Urothelium cell line (cell line): ENCODE data around the gene LDHD.

ENCODE experiments used
- DNase-seq: peaks from one replicate; pipeline ENCODE4 v3.0.0; 2011; ENCODE audit warnings: low spot score, mixed read lengths
- FAIRE-seq: peaks from 2 replicates; lab custom pipeline; 2011; peaks lifted over from hg19 to GRCh38; lab: Jason Lieb, UNC

LDHD gene

DNA sequence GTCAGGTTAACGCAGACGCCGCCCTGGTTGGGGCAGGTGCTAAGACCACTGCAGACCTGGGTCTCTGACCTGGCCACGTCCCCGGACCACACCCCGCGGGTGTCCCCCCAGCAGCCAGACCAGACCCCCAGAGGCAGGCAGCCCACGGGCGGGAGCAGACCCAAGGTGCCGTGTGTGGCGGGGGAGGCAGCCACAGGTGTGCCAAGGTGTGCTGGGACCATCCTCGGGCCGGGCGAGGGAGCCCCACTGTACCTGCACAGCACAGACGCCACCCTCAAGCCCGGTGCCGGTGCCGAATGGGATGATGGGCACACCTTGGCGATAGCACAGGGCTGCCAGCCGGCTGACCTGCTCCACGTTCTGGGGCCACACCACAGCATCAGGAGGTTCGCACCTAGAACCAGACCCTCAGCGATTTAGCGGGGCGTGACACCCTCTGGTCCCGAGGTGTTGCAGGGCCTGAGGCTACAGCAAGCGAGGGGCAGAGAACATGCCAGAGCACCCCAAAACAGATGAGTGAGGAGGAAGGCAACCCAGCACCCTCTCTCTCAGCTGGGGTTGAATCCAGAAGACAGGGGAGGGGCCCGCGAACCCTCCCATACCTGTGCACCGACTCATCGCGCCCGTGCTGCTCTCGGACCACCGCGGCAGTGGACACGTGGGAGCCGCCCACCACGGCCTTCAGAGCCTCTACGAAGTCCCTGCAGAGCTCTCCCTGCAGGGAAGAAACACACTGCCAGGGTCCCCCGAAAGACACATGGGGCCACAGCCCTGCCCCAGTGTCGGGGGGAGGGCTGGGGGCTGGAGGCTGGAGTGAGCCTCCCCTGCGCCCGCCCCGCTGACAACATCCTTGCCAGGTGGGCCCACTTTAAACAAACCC, 1.4 kb downstream of the LDHD start:
- no peak for DNase-seq
- no peak for FAIRE-seq

DNA sequence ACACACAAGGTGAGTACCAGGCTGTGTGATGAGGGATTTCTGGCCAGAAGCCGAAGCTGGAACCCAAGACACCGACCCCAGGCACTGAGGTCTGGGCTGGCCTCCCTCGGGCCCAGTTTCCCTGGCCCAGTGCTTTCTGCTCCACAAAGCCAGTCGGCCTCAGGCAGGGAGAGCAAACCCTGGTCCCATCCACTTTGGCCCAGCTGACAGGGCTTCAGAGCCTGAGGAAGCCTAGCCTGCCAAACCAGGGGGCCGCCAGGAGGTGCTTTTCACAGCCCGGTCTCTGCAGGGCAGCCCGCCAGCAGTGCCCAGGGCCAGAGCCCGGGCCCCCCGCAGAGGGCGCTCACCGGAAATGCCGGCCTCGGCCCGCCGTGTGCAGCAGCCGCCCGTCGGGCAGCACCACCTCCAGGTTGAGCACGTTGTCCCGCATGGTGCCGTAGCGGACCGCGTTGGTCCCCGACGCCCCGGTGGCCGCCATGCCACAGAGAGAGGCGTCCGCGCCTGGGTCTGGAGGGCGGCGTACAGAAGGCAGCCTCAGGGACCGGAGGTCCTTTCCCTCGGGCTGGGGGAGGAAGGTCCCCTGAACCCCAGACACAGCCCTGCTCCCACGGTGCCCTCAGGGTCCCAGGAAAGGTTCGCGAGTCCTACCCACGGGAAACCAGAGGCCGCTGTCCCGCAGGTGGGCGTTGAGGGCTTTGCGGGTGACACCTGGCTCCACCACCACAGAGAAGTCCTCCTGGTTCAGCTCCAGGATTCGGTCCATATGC, 2.2 kb downstream of the LDHD start:
- no peak for FAIRE-seq
- DNase-seq: no peak

DNA sequence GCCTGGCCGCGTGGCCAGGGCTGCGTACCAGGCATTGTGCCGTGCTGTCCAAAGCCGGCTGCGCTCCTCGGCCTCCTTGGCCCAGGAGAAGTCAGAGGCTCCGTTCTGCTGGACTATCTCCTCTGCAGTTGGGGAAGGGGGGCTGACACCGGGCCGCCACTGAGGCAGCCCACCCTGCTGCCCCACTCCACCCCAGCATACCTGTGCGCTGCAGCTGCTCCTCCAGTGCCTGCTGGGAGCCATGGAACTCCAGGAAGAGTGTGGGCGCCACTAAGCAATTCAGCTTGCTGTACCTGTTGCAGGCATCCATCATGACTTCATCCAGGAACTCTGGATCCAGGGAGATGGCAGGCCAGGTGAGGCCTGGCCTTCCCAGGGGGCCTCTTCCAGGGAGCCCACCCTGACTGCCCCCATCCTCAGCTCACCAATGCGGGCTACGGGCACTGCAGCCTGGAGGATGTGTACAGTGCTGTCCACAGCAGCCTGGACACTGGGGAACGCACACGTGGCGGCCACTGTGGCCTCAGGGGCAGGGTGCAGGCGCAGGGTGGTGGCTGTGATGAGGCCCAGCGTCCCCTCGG, 2.9 kb downstream of the LDHD start:
- FAIRE-seq (no peak), DNase-seq (no peak)

DNA sequence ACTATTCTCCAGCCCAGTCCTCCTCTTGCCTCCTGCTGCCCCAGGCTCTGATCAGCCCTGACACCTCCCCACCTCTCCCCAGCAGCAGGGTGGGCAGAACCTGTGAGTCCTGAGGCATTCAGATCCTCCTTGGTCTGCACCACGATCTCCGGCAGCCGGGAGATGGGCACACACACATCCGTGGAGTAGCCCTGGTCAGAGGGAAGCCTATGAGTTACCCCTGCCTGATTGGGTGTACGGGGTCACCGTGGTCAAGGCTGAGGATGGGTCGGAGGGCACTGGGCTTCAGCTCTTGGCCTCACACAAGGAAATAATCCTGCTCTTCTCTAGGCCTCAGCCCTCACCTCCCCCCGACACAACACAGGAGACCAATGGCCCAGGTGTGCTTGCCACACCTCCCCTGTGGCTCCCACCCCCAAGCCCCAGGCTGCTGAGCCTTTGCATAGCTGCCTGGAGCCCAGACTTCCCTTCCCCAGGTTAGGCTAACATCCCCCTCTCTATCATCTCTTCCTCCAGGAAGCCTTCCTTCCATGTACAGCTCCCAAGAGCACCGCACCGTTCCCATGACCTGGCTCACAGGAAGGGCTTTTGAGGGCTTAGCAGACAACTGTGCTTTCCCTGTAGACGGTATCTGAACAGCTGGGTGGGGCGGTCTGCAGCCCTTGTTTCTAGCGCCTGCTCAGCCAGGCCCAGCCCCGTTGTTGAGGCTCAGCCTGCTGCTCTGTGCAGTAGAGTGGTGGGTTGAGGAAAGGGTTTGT, 3.7 kb downstream of the LDHD start:
- FAIRE-seq: no peak

DNA sequence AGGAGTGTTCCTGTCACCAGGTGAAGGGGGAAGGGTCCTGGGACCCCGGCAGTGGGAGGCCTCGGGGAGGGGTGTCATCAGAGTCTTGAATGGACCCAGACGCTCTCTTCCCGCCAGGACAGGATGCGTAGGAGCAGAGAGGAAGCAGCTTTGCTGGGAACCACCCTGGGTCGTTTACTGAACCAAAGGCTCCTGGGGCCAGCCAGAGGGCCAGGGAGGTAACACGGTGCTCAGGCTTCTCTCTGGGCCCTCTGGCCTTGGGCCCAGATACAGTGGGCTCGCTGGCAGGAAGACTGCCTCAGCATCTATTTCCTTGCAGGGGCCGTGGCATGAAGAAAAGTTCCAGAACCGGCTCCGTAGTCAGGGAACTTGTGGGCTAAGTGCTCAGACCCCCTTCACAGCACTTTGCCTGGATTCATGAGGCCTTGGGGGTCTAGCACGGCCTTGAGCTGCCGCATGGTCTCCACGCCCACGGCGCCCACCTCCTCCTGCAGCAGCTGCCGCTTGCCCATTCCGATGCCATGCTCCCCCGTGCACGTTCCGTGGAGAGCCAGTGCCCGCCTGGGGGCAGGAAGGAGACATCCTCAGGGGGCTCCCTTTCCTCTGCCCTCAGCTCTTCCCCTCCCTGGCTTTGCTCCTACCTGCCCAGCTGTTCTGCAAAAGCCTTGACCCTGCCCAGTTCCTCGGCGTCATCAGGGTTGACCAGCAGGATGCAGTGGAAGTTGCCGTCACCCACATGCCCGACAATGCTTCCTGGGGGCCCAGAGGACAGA, 4.4 kb downstream of the LDHD start:
- DNase-seq (no peak), FAIRE-seq (no peak)

More for the DNA sequence above, 3.7 kb downstream of the LDHD start:
- no peak for DNase-seq

DNA sequence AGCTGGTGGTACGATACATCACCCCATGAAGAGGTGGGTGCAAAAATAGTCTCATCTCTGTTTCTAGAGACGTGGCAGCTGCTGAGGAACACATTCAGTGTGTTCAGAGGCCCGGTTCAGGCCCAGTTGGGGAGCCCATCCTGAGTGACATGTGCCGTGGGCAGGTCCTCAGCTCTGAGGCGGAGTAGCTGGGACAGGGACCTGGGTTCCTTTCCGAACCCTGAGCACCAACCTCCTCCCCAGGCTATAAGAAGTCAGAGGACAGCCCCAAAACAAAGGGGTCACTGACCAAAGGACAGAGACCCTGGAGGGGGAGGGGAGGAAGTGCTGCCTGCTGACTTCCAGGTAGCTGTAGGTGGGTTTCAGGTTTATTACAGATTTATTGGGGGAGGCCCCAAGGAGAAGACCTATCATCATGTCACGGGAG, 5.1 kb downstream of the LDHD start:
- DNase-seq (no peak), FAIRE-seq (no peak)

DNA sequence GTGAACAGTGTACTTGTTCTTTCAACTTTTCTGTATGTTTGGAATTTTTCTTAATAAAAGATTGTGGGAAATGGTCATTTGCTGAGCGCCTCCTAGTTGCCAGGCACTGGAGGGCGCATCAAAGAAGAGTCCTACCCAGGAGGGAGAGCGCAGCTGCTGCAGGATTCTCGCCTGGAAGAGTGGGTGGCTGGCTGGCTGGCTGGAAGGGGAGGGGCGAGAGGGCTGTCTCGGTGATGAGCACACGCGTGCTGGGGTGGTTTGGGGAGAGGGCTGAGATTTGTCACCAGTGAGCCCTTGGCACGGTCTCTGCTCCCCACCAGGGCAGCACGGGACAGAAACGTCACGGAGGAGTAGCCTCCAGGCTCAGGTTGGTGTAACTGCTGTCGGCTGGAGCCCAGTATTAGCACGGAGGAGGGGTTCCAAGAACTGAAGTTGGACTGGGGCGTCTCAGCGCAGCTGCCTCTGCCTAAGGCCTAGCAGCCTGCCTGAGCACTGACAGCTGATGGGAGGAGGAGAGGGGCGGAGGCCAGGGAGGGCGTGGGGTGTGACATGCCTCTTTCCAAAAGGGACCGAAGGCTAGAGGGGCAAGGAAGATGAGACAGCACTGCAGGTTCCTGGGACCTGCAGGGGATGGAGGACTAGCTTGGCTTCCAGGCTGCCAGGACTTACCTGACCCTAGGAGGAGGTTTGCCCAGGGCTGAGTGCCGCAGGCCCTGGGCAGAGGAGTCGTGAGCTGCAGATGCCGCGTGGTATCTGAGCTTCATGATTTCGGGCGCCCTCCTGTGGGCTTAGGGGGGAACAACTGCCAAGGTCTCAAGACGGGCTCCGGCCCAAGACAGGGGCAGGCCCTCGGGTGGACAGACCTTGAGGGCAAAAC, 5.7 kb downstream of the LDHD start:
- no peak for FAIRE-seq
- DNase-seq: peak; percentile 88

DNA sequence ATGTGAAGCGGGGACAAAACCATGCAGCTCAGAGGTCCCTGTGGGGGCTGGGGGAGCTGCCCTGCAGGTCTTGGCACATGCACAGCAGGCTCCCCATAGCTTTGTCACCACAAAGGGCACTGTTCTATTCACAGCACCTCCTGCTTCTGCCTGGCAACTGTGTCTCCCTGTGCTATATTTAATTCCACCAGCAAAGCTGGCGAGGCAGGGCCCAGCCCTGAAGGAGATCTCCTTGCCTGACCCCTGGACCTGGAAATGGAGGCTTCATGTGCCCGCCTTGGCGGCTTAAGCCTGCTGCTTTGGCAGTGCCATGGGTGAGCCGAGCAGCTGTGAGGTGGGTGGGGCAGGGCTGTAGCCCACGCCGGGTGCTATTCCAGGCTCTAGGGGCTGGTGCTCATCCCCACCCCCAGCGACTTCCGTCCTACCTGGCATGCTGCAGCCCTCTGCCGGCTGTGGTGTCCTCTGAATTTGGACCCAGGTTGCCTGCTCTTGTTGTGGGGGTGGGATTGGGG, 6.8 kb downstream of the LDHD start:
- DNase-seq (peak; percentile 35), FAIRE-seq (no peak)

DNA sequence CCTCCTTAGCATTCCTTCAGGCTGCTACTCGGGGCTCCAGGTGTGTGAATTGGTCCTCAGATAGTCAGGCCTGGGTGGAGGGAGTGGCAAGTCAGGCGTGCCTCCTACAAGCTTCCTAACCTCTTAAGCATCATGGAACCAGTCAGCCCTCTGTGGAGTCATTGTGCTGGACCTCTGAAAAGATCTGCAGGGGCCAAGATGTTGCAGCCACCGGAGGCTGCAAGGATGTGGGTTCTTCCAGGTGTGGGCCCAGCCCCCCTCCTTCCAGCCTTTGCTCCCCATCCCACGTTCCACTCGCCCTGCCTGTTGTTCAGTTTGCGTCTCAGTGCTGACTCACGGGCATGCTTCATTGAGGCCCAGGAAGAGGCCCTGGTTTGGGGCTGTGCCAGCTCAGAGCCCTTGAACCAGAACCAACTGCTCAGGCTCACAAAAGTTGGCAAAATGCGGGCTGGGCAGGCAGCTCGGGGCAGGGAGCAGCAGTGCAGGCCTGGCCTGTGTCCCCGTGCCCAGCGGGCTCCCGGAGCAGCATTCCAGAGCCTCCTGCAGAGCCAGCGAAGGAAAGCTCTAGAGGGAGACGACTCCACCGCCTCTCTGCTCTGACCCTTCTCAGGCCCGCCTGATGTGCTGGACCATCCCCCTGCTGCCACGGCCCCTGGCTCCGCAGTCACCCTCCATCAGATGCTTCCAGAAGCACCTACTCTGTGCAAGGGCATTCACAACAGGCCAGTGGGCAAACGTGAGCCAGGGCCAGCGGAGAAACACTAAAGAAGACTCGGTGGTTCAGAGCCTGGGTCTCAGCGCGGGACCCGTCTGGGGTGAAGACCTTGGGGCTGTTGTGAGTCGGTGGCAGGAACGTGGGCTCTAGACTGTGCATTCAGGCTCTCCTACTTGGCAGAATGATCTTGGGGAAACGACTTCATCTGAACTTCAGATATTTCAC, 7.5 kb downstream of the LDHD start:
- FAIRE-seq (peak; percentile 30), DNase-seq (peak; percentile 94)

DNA sequence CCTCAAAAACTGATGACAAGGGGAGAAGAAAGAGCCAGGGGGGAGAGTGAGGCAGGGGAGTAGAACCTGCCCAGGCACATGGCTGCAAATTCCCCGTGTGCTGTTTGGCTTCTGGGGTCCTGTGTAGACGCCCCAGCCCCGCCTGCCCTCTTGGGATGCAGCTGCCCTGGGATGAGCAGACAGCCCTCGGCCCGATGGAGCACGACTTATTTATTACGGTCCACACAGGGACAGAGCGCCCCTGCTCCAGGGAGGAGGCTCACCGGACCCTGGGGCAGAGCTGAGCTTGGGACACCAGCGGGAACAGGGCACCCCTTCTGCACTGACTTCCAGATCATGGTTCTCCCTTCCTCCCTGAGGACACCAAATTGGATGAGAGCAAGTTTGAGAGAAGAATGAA, 9.1 kb downstream of the LDHD start:
- FAIRE-seq (no peak), DNase-seq (no peak)

DNA sequence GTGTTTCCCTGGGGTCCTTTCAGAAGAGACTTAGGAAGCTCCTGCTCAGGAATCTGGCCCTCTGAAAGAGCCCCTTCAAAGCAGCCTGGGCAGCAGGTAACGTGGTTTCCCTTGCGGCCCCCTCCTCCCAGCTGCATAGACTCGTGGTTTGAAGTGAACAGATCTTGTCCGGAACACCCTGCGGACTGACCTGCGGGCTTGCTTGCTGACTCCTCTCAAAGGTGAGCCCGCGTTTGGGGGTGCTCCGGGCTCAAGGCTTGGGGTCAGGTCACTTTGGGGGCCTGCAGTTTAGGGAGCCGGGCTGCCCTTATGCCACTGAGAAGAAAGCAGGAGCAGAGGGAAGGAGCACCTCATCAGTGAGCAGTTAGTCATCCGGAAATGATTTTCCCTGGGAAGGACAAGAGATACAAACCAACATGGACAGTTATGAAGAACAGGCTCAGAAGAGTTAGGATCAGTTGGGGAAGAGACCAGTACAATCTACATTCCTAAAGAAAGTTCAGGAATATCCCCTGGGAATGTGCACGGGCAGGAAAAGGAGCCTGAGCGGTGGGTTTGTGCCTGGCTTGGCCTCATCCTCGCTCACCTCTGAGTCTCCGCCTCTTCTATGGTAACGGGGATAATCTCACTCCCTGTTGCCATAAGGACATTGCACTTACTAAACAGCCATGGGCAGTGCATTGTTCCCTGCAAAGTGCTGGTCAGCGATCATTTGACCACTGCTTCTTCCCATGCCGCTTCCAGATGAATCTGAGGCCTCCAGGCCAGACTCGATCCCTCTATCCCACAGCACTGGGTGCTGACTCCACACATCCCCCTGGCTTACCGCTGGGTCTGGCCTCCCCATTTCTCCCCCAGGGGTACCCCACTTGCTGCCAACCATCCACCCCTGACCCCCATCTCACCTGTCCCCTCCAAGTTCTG, 10.0 kb downstream of the LDHD start:
- no peak for FAIRE-seq

DNA sequence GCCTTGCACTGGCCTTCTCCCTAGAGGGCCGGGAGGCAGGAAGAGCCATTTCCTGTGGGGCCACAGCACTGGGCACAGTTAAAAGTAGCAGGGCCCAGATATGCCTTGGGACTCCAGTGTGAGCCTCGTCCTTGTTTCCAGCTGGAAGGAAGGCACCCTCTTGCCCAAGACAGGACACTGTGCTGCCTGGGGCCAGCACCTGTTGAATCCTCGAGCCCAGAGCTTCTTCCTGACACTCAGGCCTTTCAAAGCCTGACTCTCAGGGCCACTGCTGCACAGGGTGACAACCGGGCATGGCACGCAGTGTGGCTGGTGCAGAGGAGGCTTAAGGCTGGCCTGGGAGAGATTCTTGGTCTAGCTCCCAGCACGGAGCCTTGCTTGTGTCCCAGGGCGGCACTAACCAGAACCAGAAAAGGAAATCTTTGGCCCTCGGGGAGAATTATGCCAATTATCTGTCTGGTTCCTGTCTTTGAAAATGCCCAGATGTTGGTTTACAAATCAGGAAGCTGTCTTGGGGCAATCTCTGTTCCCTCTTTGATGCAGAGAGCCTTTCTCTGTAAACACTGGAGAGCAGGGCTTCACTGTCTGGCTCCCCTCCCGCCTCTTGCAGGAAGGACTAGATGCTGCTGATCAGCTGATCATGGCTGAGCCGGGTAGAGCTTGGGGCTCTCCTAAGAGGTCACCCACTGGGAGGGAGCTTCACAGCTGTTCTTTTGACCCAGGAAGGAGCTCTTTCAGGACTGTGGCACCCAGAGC, 11.1 kb downstream of the LDHD start:
- no peak for FAIRE-seq
- DNase-seq: no peak

More for the DNA sequence above, 10.0 kb downstream of the LDHD start:
- no peak for DNase-seq

DNA sequence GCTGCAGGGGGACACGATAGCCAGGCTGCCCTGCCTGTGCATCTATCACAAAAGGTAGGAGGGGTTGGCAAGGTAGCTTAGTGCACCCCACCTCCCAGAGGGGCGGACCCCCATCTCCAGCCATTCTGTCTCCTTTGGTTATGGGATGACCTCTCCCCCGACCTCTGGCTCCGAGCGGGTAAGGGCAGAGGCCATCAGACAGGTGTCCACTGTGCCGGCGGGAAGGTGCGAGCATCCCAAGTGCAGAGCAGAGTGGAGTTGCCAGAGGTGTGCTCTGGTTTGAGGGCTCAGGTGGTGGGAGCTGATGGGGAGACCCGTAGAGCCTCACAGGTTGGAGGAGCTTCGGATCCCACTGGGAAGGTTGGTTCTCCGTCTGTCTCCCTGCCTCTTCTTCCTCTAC, 11.7 kb downstream of the LDHD start:
- FAIRE-seq: no peak
- no peak for DNase-seq

DNA sequence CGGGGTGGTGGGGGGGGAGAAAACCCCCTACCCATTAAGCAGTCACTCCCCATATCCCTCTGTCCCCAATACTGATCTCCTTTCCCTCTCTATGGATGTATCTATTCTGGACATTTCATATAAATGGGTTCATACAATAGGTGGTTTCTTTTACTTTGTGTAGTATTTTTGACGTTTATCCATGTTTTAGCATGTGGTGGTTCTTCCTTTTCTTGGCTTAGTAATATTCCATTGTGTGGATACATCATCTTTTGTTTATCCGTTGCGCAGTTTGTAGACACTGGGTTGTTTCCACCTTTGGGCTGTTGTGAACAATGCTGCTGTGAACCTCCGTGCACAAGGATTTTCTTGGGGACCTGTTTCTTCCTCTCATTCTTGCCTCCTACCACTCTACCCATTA, 12.6 kb downstream of the LDHD start:
- FAIRE-seq: no peak
- no peak for DNase-seq

DNA sequence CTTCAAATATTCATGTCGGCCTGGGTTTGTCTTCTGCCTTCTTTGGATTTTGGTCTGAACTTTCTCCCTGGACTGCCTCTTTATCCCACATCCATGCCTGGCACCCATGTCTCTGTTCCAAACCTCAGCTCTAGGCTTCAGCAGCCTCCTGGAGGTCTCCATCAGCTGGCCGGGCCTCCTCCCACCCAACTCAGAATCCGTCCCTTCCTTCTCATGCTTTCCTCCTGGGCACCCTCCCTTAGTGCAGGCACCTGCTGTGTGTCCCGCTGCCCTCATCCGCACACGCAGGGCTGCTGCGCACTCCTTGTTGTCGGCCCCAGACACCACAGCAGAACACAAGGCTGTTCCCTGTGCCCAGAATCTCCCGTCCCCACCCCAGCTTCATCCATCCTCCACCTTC, 14.0 kb downstream of the LDHD start:
- DNase-seq: no peak
- FAIRE-seq: no peak

DNA sequence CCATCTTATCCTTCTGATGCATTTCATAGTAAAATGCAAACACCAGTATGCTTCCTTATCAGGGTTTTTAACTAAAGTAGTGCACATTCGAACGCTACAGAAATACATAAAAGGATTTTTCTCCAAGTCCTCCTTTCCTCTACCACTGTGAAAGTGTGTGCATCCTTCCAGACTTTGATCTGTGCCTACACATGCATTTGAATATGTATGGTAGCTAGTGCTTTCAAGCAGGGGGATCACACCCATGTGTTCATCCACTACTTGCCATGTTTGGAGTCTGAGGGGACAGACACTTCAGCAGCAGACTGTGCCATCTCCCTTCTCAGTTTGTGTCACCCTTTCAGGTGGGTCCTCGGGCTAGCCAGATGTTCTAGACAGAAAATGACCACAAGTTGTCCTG, 14.9 kb downstream of the LDHD start:
- DNase-seq (no peak), FAIRE-seq (no peak)
